HL-60 (cell line): ENCODE results near the gene EFTUD2.
A peak's percentile ranks its signal among the peaks of the same experiment; 100 is the strongest.

Experiments used
- DNase-seq, 2 experiments: peaks; one replicate each; pipeline ENCODE4 v3.0.0-alpha.2; 2010 to 2020; ENCODE audit warnings: low read depth in 1 of 2, low spot score in 1 of 2
- H3K27ac ChIP-seq: fragments of 250-450 bp; sonication (Bioruptor Pico); replicated peaks from 2 replicates; pipeline ENCODE4 v1.5.1; 2020; ENCODE audit warnings: mild to moderate bottlenecking, moderate library complexity
- H3K27me3 ChIP-seq: fragments of 250-450 bp; sonication (Bioruptor Pico); 2 replicates; pipeline ENCODE4 v1.5.1; 2021; ENCODE audit warnings: mild to moderate bottlenecking, moderate library complexity; ENCODE audit not compliant: insufficient read depth, poor library complexity, severe bottlenecking
- H3K4me3 ChIP-seq: replicated peaks from 2 replicates; pipeline ENCODE4 v1.5.1; 2011; ENCODE audit warnings: mild to moderate bottlenecking, control low read depth, low read length; ENCODE audit not compliant: insufficient read depth
- GABPA ChIP-seq: IDR thresholded peaks from 2 replicates; pipeline ENCODE4 v1.6.1; 2012; ENCODE audit warnings: low read depth
- POLR2AphosphoS5 ChIP-seq: IDR thresholded peaks from 2 replicates; pipeline ENCODE4 v1.6.1; 2012; ENCODE audit warnings: low read depth
- SPI1 ChIP-seq: IDR thresholded peaks from 2 replicates; pipeline ENCODE4 v1.6.1; 2012; ENCODE audit warnings: low read depth, mild to moderate bottlenecking, borderline replicate concordance
- TF ChIP-seq, protein P1 (sequence below): IDR thresholded peaks from one replicate; pipeline ENCODE4 v1.5.1; 2011; ENCODE audit warnings: low read length, control low read depth, inconsistent platforms; ENCODE audit not compliant: insufficient read depth
- TF ChIP-seq, protein P2 (sequence below): IDR thresholded peaks from 2 replicates; pipeline ENCODE4 v1.6.1; 2012; ENCODE audit warnings: low read depth; ENCODE audit not compliant: insufficient replicate concordance

The EFTUD2 gene

DNA sequence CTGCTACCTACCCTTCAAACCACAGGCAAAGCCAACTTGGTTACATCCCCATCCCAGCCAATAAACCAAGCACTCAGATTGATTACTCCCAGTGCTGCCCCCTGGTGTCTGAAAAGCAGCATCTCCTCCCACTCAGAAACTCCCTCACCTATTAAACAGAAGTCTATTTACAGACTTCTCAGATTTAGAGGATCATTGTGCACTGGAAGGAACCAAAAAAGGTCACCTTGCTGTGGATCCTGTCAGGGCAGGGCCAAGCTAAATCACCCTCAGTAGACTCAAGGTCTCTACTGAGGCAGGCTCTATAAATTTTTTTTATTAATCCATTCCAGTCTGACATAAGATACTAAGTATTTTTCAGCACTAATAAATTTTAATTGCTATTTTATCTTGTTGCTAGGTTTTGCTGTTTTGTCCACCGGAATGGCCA, 34.0 kb downstream of the EFTUD2 start:
- H3K27ac ChIP-seq, result no peak overlapping the region
- TF ChIP-seq, protein P1, sequence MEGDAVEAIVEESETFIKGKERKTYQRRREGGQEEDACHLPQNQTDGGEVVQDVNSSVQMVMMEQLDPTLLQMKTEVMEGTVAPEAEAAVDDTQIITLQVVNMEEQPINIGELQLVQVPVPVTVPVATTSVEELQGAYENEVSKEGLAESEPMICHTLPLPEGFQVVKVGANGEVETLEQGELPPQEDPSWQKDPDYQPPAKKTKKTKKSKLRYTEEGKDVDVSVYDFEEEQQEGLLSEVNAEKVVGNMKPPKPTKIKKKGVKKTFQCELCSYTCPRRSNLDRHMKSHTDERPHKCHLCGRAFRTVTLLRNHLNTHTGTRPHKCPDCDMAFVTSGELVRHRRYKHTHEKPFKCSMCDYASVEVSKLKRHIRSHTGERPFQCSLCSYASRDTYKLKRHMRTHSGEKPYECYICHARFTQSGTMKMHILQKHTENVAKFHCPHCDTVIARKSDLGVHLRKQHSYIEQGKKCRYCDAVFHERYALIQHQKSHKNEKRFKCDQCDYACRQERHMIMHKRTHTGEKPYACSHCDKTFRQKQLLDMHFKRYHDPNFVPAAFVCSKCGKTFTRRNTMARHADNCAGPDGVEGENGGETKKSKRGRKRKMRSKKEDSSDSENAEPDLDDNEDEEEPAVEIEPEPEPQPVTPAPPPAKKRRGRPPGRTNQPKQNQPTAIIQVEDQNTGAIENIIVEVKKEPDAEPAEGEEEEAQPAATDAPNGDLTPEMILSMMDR, result peak; percentile 63
- no peak for TF ChIP-seq GABPA
- peak; percentile 23 to 67 for DNase-seq

DNA sequence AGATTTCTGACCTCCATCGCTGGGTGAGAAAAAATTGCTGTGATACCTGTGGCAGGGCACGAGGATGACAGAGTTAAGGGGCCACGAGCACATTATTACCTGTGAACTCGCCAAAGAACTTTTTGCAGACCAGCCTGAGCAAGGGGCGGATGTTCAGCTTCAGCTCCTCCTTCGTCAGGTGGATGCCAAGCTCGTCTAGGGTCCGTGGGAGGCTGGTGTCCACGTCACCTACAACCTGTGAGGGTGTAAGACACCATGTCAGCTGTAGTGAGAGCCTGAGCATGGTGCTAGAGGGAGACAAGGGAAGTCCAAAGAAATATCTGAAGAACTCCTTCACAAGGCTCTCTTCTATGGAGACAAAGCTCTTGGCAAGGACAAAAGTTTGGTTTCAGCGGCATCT, 34.4 kb downstream of the EFTUD2 start:
- DNase-seq, result no peak
- Histone ChIP-seq H3K4me3 (no peak overlapping the region), H3K27ac (no peak overlapping the region), H3K27me3 (no peaks in the 10 kb centered on the region)
- no peak for TF ChIP-seq POLR2AphosphoS5
- TF ChIP-seq, protein P1, result no peak
- no peak for TF ChIP-seq SPI1
- TF ChIP-seq GABPA, result no peak
- TF ChIP-seq, protein P2, sequence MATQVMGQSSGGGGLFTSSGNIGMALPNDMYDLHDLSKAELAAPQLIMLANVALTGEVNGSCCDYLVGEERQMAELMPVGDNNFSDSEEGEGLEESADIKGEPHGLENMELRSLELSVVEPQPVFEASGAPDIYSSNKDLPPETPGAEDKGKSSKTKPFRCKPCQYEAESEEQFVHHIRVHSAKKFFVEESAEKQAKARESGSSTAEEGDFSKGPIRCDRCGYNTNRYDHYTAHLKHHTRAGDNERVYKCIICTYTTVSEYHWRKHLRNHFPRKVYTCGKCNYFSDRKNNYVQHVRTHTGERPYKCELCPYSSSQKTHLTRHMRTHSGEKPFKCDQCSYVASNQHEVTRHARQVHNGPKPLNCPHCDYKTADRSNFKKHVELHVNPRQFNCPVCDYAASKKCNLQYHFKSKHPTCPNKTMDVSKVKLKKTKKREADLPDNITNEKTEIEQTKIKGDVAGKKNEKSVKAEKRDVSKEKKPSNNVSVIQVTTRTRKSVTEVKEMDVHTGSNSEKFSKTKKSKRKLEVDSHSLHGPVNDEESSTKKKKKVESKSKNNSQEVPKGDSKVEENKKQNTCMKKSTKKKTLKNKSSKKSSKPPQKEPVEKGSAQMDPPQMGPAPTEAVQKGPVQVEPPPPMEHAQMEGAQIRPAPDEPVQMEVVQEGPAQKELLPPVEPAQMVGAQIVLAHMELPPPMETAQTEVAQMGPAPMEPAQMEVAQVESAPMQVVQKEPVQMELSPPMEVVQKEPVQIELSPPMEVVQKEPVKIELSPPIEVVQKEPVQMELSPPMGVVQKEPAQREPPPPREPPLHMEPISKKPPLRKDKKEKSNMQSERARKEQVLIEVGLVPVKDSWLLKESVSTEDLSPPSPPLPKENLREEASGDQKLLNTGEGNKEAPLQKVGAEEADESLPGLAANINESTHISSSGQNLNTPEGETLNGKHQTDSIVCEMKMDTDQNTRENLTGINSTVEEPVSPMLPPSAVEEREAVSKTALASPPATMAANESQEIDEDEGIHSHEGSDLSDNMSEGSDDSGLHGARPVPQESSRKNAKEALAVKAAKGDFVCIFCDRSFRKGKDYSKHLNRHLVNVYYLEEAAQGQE, result no peak

More for the DNA sequence above, 34.0 kb downstream of the EFTUD2 start:
- Histone ChIP-seq H3K27me3 (no peaks in the 10 kb centered on the region), H3K4me3 (no peak overlapping the region)

DNA sequence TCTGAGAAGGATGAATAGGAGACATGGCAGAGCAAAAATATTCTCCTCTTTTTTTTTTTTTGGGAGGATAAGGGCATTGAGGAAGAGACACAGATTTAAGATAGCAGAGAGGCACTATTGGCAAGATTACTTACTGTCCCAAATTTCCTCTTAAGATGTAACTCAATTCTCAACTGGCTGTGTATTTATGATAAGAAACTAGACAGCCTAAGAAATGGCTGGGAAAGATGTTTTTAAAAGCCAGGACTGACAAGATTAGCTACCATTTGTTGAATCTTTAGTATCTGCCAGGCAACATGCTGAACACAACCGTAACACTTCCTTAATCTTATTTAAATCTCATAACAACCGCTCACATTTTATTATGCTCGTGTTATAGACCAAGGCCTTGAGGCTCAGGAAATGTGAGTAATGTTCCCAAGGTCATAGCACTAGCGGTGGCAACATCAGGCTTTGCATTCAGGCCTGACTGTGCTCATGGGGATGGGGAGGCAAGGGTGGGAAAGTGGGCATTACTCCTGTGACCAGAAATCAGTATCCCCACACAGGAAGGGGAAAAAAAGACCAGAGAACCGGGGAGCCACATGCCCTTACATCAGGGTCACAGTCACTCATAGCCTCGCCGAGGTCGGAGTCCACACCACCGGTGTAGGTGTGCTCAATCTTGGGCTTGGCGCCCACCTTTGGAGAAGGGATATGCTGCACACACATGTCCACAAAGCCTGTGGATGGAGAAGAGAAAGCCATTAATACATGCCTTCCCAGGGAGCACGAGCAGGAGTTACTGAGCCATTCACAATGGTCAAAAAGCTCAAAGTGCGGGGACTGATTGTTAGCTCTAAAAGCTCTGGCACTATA, 36.0 kb downstream of the EFTUD2 start:
- TF ChIP-seq GABPA (no peak), SPI1 (no peak), POLR2AphosphoS5 (no peak)
- TF ChIP-seq, protein P1, result no peak
- TF ChIP-seq, protein P2, result no peak
- no peak overlapping the region for H3K27ac ChIP-seq
- no peak for DNase-seq
- no peak overlapping the region for H3K4me3 ChIP-seq
- no peaks in the 10 kb centered on the region for H3K27me3 ChIP-seq
